SK-N-SH (cell line): ENCODE results near the gene CEBPG. TPM values are rescaled to one million over a fixed set of nuclear protein-coding genes. Genes with fewer than 3 reads are reported as not detected.
A peak's percentile ranks its signal among the peaks of the same experiment; 100 is the strongest.

Experiments
- CTCF ChIA-PET: fragments of 300-600, 350-600 bp; formaldehyde crosslinking; extraction: SDS; loops from one replicate; lab custom pipeline; 2021; lab: Yijun Ruan, JAX
- POLR2A ChIA-PET: fragments of 350-600 bp; sonication (Branson Sonifier 250); formaldehyde crosslinking; extraction: SDS; loops from one replicate; lab custom pipeline; 2020; ENCODE audit warnings: antibody characterized with exemption, inconsistent platforms; lab: Yijun Ruan, JAX
- DNase-seq: peaks from one replicate; pipeline ENCODE4 v3.0.0; 2012
- H2AFZ ChIP-seq: fragments of 200-600 bp; sonication (generic); 2 replicates; pipeline ENCODE4 v1.8.1; 2016; ENCODE audit warnings: antibody characterized with exemption, mild to moderate bottlenecking, low read depth
- H3F3A ChIP-seq: fragments of 200-600 bp; sonication (generic); replicated peaks from 2 replicates; pipeline ENCODE3; 2016; ENCODE audit warnings: antibody characterized with exemption, mild to moderate bottlenecking; ENCODE audit not compliant: insufficient read depth
- H3K27ac ChIP-seq, 2 experiments: fragments of 200-500 bp in 1 of 2; fragments of 200-600 bp in 1 of 2; sonication (Bioruptor generic) in 1 of 2; sonication (generic), shearing (Covaris generic) in 1 of 2; 2 replicates each; pipeline versions ENCODE4 v1.5.1 to v1.6.1; 2014 to 2016; ENCODE audit warnings: low read depth in 2 of 2, inconsistent platforms in 1 of 2, low read length in 1 of 2, mild to moderate bottlenecking in 1 of 2, mixed read lengths in 1 of 2
- H3K27me3 ChIP-seq: fragments of 200-600 bp; sonication (generic), shearing (Covaris generic); 2 replicates; pipeline ENCODE4 v1.6.1; 2016; ENCODE audit warnings: mixed run types; ENCODE audit not compliant: insufficient read depth
- H3K36me3 ChIP-seq, 2 experiments: fragments of 200-500 bp in 1 of 2; fragments of 200-600 bp in 1 of 2; sonication (Bioruptor generic) in 1 of 2; sonication (generic) in 1 of 2; replicated peaks in 1 of 2; 2 replicates each; pipeline versions ENCODE3 to v1.5.1; 2014 to 2016; ENCODE audit warnings: low read length in 1 of 2, mild to moderate bottlenecking in 1 of 2; ENCODE audit not compliant: insufficient read depth in 2 of 2, control insufficient read depth in 1 of 2
- H3K4me1 ChIP-seq, 2 experiments: fragments of 200-500 bp in 1 of 2; fragments of 200-600 bp in 1 of 2; sonication (Bioruptor generic) in 1 of 2; sonication (generic), shearing (Covaris generic) in 1 of 2; 2 replicates each; pipeline versions ENCODE4 v1.5.1 to v1.6.1; 2014 to 2016; ENCODE audit warnings: low read depth in 1 of 2, low read length in 1 of 2, mixed run types in 1 of 2; ENCODE audit not compliant: insufficient read depth in 2 of 2, control insufficient read depth in 1 of 2
- H3K4me2 ChIP-seq: fragments of 200-600 bp; sonication (generic), shearing (Covaris generic); 2 replicates; pipeline ENCODE4 v1.6.1; 2017; ENCODE audit warnings: mixed run types
- H3K4me3 ChIP-seq, 2 experiments: fragments of 200-500 bp in 1 of 2; fragments of 200-600 bp in 1 of 2; sonication (Bioruptor generic) in 1 of 2; sonication (generic), shearing (Covaris generic) in 1 of 2; 2 replicates each; pipeline versions ENCODE4 v1.5.1 to v1.8.1; 2014 to 2016; ENCODE audit warnings: low read depth in 2 of 2, inconsistent platforms in 1 of 2, low read length in 1 of 2, mild to moderate bottlenecking in 1 of 2, mixed read lengths in 1 of 2, moderate library complexity in 1 of 2
- H3K79me2 ChIP-seq: fragments of 200-600 bp; sonication (generic); 2 replicates; pipeline ENCODE4 v1.8.1; 2017; ENCODE audit warnings: mild to moderate bottlenecking; ENCODE audit not compliant: insufficient read depth
- H3K9ac ChIP-seq: fragments of 200-600 bp; sonication (generic); 2 replicates; pipeline ENCODE4 v1.6.1; 2017; ENCODE audit warnings: mixed run types
- H3K9me2 ChIP-seq: fragments of 200-600 bp; sonication (generic); 2 replicates; pipeline ENCODE4 v1.6.1; 2017; ENCODE audit warnings: mixed run types
- H3K9me3 ChIP-seq: fragments of 200-600 bp; sonication (generic); 2 replicates; pipeline ENCODE4 v1.6.1; 2017; ENCODE audit warnings: mixed run types, mild to moderate bottlenecking, moderate library complexity
- H4K20me1 ChIP-seq: fragments of 200-600 bp; sonication (generic); 2 replicates; pipeline ENCODE4 v1.6.1; 2017; ENCODE audit warnings: mild to moderate bottlenecking, mixed run types; ENCODE audit not compliant: insufficient read depth
- CHD2 ChIP-seq: fragments of 150-350 bp; IDR thresholded peaks from 2 replicates; pipeline ENCODE4 v1.6.1; 2018; ENCODE audit warnings: low read length; ENCODE audit not compliant: partially characterized antibody
- CTCF ChIP-seq: fragments of 200-600 bp; sonication (generic); IDR thresholded peaks from 2 replicates; pipeline ENCODE4 v1.6.1; 2017; ENCODE audit warnings: antibody characterized with exemption, mild to moderate bottlenecking, moderate library complexity
- EP300 ChIP-seq, 2 experiments: IDR thresholded peaks; 2 replicates each; pipeline versions ENCODE4 v1.4.0 to v1.6.1; 2012; ENCODE audit warnings: borderline replicate concordance in 1 of 2, low read depth in 1 of 2, low read length in 1 of 2
- FOSL2 ChIP-seq: IDR thresholded peaks from 2 replicates; pipeline ENCODE4 v1.4.0; 2012; ENCODE audit warnings: low read depth, mild to moderate bottlenecking, moderate library complexity, borderline replicate concordance
- FOXM1 ChIP-seq: IDR thresholded peaks from 2 replicates; pipeline ENCODE4 v1.4.0; 2012; ENCODE audit warnings: low read depth, mild to moderate bottlenecking
- GATA2 ChIP-seq: sonication (generic); formaldehyde crosslinking; IDR thresholded peaks from 2 replicates; pipeline ENCODE4 v1.5.0; 2020; ENCODE audit warnings: mild to moderate bottlenecking, missing genetic modification reagents
- JUND ChIP-seq: IDR thresholded peaks from 2 replicates; pipeline ENCODE4 v1.4.0; 2012
- NFIC ChIP-seq: IDR thresholded peaks from 2 replicates; pipeline ENCODE4 v1.4.0; 2012; ENCODE audit warnings: borderline replicate concordance
- NRF1 ChIP-seq: IDR thresholded peaks from 2 replicates; pipeline ENCODE4 v1.6.1; 2012; ENCODE audit warnings: low read depth, mild to moderate bottlenecking, low read length
- PBX3 ChIP-seq: IDR thresholded peaks from 2 replicates; pipeline ENCODE4; 2012
- RFX5 ChIP-seq: IDR thresholded peaks from 2 replicates; pipeline ENCODE4 v1.6.1; 2012; ENCODE audit warnings: mild to moderate bottlenecking, improper control_type of control experiment, low read length
- RXRA ChIP-seq: IDR thresholded peaks from 2 replicates; pipeline ENCODE4 v1.4.0; 2012; ENCODE audit warnings: low read depth, mild to moderate bottlenecking, borderline replicate concordance
- SMC3 ChIP-seq: IDR thresholded peaks from 2 replicates; pipeline ENCODE4 v1.6.1; 2012; ENCODE audit warnings: low read depth, low read length, improper control_type of control experiment
- YY1 ChIP-seq: IDR thresholded peaks from 2 replicates; pipeline ENCODE4 v1.4.0; 2012; ENCODE audit warnings: low read depth, mild to moderate bottlenecking
- ZBTB33 ChIP-seq: IDR thresholded peaks from 2 replicates; pipeline ENCODE4 v1.4.0; 2012; ENCODE audit warnings: low read depth, borderline replicate concordance
- WGBS: methylation state at CpG from one replicate; pipeline ENCODE4 v1.1.6; 2017; ENCODE audit warnings: low lambda C conversion rate; 5-methylcytosine and 5-hydroxymethylcytosine counted together
- polyA plus RNA-seq, 3 experiments: library from polyadenylated mRNA; depleted of rRNA; stranded (reverse); fragments of >200 nt; gene quantifications; 2 replicates each; pipeline ENCODE4 v1.2.3, GENCODE V29; 2012
- TF ChIP-seq, protein P1 (sequence below): fragments of 150-350 bp; IDR thresholded peaks from 2 replicates; pipeline ENCODE4 v1.6.1; 2017; ENCODE audit warnings: antibody characterized with exemption, low read length, low read depth, borderline replicate concordance
- TF ChIP-seq, protein P2 (sequence below): IDR thresholded peaks from 2 replicates; pipeline ENCODE4 v1.6.1; 2012; ENCODE audit warnings: mild to moderate bottlenecking, low read depth, low read length, moderate library complexity

The CEBPG gene
- polyA plus RNA-seq, 1 of the 3 experiments (the other 2 are of a cell fraction), result 9.1 TPM

DNA sequence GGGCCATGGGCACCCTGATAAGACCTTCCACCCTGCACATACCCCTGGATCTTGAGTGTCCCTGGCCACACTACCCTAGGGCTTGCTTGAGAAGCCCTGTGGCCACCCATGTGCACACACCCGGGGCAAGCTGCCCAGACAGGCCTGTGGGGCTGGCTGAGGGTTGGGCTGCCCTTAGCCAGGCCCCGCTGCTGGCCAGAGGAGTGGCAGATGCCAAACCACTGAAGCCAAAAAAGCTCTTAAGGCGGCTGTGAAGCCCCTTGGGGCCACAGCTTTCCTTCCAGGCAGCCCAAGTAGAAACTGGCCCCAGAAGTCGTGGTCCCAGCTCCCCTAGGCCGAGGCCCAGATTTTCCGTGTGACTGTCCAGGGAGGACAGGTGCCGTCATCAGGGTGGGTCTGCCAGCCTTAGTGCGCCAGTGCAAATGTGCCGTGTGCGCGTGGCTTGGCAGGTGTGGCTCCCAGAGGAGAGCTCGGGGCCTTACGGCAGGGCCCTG is 14.8 kb downstream of the CEBPG start:
- TF ChIP-seq CTCF (no peak), RXRA (no peak), FOXM1 (no peak), NRF1 (no peak), FOSL2 (no peak), PBX3 (no peak), SMC3 (no peak), ZBTB33 (no peak), CHD2 (no peak), EP300 (IDR thresholded peaks at IDR 0.05; ENCODE audit: borderline replicate concordance in 1 of 2, low read depth in 1 of 2, low read length in 1 of 2) (no peak), NFIC (no peak), RFX5 (no peak), JUND (no peak), GATA2 (CRISPR knock-in tag) (no peak), YY1 (no peak)
- TF ChIP-seq, protein P1, sequence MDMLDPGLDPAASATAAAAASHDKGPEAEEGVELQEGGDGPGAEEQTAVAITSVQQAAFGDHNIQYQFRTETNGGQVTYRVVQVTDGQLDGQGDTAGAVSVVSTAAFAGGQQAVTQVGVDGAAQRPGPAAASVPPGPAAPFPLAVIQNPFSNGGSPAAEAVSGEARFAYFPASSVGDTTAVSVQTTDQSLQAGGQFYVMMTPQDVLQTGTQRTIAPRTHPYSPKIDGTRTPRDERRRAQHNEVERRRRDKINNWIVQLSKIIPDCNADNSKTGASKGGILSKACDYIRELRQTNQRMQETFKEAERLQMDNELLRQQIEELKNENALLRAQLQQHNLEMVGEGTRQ, result no peak
- TF ChIP-seq, protein P2, sequence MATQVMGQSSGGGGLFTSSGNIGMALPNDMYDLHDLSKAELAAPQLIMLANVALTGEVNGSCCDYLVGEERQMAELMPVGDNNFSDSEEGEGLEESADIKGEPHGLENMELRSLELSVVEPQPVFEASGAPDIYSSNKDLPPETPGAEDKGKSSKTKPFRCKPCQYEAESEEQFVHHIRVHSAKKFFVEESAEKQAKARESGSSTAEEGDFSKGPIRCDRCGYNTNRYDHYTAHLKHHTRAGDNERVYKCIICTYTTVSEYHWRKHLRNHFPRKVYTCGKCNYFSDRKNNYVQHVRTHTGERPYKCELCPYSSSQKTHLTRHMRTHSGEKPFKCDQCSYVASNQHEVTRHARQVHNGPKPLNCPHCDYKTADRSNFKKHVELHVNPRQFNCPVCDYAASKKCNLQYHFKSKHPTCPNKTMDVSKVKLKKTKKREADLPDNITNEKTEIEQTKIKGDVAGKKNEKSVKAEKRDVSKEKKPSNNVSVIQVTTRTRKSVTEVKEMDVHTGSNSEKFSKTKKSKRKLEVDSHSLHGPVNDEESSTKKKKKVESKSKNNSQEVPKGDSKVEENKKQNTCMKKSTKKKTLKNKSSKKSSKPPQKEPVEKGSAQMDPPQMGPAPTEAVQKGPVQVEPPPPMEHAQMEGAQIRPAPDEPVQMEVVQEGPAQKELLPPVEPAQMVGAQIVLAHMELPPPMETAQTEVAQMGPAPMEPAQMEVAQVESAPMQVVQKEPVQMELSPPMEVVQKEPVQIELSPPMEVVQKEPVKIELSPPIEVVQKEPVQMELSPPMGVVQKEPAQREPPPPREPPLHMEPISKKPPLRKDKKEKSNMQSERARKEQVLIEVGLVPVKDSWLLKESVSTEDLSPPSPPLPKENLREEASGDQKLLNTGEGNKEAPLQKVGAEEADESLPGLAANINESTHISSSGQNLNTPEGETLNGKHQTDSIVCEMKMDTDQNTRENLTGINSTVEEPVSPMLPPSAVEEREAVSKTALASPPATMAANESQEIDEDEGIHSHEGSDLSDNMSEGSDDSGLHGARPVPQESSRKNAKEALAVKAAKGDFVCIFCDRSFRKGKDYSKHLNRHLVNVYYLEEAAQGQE, result no peak
- TF ChIP-seq, all 33 proteins: peak for 0
- H3K9me3 ChIP-seq, result no peaks in the 10 kb centered on the region
- ChIA-PET POLR2A (interaction anchor here (0.7 to 1.0 kb wide), 3 partner anchors 14 to 28 kb away, joined by 3 to 9 read pairs (median 3); partner anchors contain the start of gene CEBPG), CTCF (interaction anchor here (0.8 to 11.8 kb wide), 10 partner anchors 8 to 390 kb away, joined by 3 to 118 read pairs (median 6); partner anchors contain the start of gene CEBPG)
- peaks cover 65% of the 10 kb centered on the region for H4K20me1 ChIP-seq
- no peaks in the 10 kb centered on the region for H3K27me3 ChIP-seq
- no peak overlapping the region for H2AFZ ChIP-seq
- H3K9me2 ChIP-seq, result no peaks in the 10 kb centered on the region
- H3F3A ChIP-seq, result no peaks in the 10 kb centered on the region
- H3K4me2 ChIP-seq, result no peak overlapping the region
- H3K4me3 ChIP-seq, result no peak overlapping the region
- H3K36me3 ChIP-seq, result peaks cover 0 to 19% of the 10 kb centered on the region in 2 experiments
- peaks cover 0 to 47% of the 10 kb centered on the region in 2 experiments; a peak in 1 of 4 replicates for H3K4me1 ChIP-seq
- H3K79me2 ChIP-seq, result peaks cover 33% of the 10 kb centered on the region
- WGBS, result 97% methylated on average over 5 of the region's 13 CpGs
- peak overlapping the region in 1 of 2 experiments; percentile 69; a peak in 2 of 4 replicates for H3K27ac ChIP-seq
- H3K9ac ChIP-seq, result no peak overlapping the region
- DNase-seq, result peak; percentile 34
